UCSD-AML1 (cell line): Measurements from ENCODE around the gene JPT2.
A peak's percentile ranks its signal among the peaks of the same experiment; 100 is the strongest.
"Not testable (repeated sequence)": the region's sequence is repeated elsewhere in the genome, so short reads cannot be mapped to it uniquely, and the experiment has no call there.

ENCODE experiments used
- DNase-seq: peaks from one replicate; lab custom pipeline; 2025; ENCODE audit not compliant: unreplicated experiment; lab: John Stamatoyannopoulos, UW

JPT2 gene

GRCh38 chr16:1705688-1706385 lies 27.8 kb downstream of the JPT2 start, which contains the start of gene MAPK8IP3:
Gene MAPK8IP3, plus strand, starts transcription at chr16:1706195. Its CDS starts 145 bp downstream, at chr16:1706340.
- peak; percentile 95 for DNase-seq

GRCh38 chr16:1706386-1707192 lies 28.5 kb downstream of the JPT2 start:
- no peak for DNase-seq

GRCh38 chr16:1707193-1707790 lies 29.2 kb downstream of the JPT2 start:
- DNase-seq, result peak; percentile 44

DNA sequence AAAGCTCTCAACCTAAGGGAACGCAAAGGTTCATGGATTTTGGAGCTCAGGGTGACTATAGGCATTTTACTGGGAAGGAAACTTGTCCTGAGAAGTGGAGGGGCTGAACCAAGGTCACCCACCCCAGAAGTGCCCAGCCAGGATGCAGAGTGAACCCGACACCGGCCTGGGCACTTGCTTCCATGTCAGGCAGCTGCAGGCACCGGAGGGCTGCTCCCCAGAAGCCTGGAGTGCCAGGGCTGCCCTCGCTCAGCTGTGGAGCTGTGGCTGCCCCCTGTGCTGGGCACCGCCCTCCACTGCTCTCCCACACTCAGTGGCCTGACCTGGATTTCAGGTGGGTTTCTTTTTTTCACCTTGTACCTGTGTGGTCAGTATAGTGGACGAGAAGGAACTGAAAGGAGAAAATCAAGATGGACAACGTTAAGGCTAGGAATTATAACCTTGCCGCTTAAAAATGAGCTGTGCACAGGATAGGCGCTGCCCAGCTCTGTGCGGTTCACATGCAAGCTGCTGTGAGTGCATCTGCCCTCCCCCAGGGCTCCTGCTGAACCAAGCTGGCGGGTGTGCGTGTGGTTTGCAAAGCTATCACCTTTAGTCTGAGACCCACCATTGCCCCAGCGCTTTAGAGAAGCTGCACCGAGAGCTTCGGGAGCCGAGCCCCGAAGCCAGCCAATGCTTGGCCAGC lies 30.1 kb downstream of the JPT2 start:
- DNase-seq, result no peak

- no peak for DNase-seq
Observed at GRCh38 chr16:1708768-1709180, 30.7 kb downstream of the JPT2 start.

DNA sequence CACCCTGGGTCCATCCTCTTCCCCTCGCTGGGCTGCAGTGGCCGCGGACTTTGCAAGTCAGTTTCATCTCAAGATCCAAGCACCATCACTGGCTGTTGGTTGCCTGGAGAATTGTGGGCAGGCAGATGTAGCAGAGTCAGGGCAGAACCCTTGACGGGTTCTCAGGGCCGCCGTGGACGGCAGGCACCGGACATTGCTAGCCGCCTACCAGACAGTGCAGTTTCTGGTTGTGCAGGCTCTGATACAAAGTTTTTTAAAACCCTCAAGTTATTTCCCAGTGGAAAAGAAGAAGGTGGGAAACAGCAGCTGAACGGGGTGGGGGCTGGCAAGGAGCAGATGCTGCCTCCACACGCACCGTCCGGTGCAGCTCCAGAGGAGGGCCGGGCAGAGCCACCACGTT lies 31.3 kb downstream of the JPT2 start:
- no peak for DNase-seq

- DNase-seq, result no peak
Observed at GRCh38 chr16:1710811-1711507, 32.9 kb downstream of the JPT2 start.

GRCh38 chr16:1712791-1713261 lies 34.7 kb downstream of the JPT2 start:
- no peak for DNase-seq

DNA sequence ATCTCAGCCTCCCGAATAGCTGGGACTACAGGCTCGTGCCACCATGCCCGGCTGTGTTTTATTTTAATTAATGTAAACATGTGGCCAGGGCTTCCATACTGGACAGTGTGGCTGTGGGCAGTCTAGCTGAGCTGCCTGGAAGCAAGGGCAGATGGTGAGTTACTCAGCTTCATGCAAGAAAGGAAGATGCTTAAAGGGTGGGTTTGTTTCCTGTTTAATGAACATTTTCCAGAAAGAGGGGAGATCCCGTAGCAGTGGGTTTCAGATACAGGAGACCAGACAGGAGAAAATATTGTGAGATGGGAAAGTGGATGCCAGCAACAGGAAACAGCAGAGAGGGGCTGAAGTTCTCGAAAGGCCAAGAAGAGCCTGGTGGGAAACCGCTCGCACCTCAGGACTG lies 35.3 kb downstream of the JPT2 start:
- DNase-seq, result no peak

GRCh38 chr16:1713933-1714332 lies 35.9 kb downstream of the JPT2 start:
- DNase-seq, result no peak

DNA sequence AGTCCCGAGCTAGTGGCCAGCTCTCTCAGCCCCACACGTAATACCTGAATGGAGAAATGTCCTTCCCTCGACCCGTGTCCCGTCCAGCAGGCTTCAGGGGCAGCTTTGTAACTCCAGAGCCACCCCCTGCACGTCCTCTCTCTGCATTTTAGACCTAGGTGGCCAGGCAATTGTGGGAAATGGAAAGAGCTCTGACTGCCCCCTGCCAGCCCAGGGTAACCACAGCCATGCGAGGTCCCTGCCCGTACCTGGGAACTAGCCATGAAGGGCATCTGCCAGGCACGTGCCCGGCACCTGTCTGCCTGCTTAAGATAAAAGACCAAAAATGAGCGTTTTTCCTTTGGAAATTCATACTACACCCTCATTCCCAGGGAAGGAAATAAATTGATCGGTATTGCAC lies 37.1 kb downstream of the JPT2 start:
- no peak for DNase-seq

DNA sequence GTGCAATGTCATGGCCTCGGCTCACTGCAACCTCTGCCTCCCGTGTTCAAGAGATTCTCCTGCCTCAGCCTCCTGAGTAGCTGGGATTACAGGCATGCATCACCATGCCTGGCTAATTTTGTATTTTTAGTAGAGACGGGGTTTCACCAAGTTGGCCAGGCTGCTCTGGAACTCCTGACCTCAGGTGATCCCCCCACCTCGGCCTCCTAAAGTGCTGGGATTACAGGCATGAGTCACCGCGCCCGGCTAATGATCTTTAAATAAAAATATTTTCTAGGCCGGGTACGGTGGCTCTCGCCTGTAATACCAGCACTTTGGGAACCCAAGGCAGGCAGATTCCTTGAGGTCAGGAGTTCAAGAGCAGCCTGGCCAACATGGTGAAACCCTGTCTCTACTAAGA lies 40.2 kb downstream of the JPT2 start:
- DNase-seq, result not testable (repeated sequence)

GRCh38 chr16:1719559-1720229 lies 41.6 kb downstream of the JPT2 start:
- not testable (repeated sequence) for DNase-seq

DNA sequence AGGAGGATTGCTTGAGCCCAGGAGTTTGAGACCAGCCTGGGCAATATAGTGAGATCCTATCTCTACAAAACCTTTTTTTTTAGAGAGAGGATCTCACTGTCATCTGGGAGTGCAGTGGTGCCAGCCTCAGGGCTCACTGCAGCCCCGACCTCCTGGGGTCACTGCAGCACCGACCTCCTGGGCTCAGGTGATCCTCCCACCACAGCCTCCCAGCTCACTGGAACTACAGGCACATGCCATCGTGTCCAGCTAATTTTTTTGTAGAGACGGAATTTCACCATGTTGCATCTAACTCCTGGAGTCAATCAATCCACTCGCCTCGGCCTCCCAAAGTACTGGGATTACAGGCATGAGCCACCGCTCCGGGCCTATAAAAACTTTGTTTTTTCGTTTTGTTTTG lies 43.3 kb downstream of the JPT2 start:
- no peak for DNase-seq

GRCh38 chr16:1723450-1724147 lies 45.5 kb downstream of the JPT2 start:
- peak; percentile 17 for DNase-seq

GRCh38 chr16:1724491-1724890 lies 46.4 kb downstream of the JPT2 start:
- DNase-seq, result no peak

DNA sequence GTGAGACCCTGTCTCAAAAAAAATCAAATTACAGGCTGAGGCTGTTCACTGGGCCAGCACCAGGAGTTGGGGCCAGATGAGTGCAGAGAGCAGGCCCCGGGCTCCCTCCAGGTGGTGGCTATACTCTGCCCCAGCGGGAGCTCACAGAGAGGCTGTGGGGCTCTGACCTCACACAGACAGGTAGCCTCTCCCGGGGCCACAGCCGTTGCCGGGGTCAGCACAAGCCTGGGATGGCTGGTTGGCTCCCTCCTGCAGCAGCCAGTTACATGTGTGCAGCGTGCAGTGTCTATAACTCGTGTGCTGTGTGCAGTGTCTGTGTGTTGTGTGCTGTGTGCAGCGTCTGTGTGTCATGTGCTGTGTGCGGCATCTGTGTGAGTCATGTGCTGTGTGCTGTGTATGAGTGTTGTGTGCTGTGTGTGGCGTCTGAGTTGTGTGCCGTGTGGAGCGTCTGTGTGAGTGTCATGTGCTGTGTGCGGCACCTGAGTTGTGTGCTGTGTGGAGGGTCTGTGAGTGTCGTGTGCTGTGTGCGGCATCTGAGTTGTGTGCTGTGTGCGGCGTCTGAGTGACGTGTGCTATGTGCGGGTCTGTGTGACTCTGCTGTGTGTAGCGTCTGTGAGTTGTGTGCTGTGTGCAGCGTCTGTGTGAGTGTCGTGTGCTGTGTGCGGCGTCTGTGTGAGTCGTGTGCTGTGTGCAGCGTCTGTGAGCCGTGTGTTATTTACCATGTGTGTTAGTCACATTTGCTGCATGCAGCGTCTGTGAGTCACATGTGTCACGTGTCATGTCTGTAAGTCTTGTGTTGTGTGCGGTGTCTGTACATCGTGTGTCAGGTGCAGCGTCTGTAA lies 48.8 kb downstream of the JPT2 start:
- no peak for DNase-seq
